ENCODE measurements around the gene KIF13A.

DNA sequence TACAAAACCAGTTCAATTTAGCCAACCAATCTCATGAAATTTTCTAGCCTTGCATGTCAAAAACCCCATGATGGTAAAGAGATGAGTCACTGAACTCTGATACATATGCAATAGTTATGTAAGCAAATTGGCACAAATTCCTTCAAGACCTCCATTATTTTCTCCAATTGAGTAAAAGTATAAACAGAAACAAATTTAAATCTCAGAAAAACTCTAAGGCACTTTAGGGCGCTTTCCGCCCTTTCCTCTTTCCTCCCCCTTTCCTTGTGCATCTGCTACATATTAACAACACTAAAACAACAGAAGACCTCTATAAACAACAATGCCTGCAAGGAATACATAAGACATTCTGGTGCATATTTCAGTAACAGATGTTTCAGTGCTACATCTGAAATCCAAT lies 48.5 kb downstream of the KIF13A start:
- TF ChIP-seq HNF4G (IDR thresholded peaks at IDR 0.05) (no peak), JUND (IDR thresholded peaks at IDR 0.05) (no peak), SP1 (IDR thresholded peaks at IDR 0.05) (no peak), YY1 (IDR thresholded peaks at IDR 0.05) (no peak), MAX (IDR thresholded peaks at IDR 0.05) (no peak), RAD21 (IDR thresholded peaks at IDR 0.05) (no peak), FOXA1 (IDR thresholded peaks at IDR 0.05) (no peak), GABPA (IDR thresholded peaks at IDR 0.05 in 1 of 2, conservative IDR thresholded peaks at IDR 0.05 in 1 of 2) (no peak), RXRA (IDR thresholded peaks at IDR 0.05) (no peak), HNF4A (conservative IDR thresholded peaks at IDR 0.05) (no peak)
- TF ChIP-seq, protein P1, sequence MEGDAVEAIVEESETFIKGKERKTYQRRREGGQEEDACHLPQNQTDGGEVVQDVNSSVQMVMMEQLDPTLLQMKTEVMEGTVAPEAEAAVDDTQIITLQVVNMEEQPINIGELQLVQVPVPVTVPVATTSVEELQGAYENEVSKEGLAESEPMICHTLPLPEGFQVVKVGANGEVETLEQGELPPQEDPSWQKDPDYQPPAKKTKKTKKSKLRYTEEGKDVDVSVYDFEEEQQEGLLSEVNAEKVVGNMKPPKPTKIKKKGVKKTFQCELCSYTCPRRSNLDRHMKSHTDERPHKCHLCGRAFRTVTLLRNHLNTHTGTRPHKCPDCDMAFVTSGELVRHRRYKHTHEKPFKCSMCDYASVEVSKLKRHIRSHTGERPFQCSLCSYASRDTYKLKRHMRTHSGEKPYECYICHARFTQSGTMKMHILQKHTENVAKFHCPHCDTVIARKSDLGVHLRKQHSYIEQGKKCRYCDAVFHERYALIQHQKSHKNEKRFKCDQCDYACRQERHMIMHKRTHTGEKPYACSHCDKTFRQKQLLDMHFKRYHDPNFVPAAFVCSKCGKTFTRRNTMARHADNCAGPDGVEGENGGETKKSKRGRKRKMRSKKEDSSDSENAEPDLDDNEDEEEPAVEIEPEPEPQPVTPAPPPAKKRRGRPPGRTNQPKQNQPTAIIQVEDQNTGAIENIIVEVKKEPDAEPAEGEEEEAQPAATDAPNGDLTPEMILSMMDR (IDR thresholded peaks at IDR 0.05; ENCODE audit: low read depth, low read length, missing input control): no peak
- TF ChIP-seq, protein P2, sequence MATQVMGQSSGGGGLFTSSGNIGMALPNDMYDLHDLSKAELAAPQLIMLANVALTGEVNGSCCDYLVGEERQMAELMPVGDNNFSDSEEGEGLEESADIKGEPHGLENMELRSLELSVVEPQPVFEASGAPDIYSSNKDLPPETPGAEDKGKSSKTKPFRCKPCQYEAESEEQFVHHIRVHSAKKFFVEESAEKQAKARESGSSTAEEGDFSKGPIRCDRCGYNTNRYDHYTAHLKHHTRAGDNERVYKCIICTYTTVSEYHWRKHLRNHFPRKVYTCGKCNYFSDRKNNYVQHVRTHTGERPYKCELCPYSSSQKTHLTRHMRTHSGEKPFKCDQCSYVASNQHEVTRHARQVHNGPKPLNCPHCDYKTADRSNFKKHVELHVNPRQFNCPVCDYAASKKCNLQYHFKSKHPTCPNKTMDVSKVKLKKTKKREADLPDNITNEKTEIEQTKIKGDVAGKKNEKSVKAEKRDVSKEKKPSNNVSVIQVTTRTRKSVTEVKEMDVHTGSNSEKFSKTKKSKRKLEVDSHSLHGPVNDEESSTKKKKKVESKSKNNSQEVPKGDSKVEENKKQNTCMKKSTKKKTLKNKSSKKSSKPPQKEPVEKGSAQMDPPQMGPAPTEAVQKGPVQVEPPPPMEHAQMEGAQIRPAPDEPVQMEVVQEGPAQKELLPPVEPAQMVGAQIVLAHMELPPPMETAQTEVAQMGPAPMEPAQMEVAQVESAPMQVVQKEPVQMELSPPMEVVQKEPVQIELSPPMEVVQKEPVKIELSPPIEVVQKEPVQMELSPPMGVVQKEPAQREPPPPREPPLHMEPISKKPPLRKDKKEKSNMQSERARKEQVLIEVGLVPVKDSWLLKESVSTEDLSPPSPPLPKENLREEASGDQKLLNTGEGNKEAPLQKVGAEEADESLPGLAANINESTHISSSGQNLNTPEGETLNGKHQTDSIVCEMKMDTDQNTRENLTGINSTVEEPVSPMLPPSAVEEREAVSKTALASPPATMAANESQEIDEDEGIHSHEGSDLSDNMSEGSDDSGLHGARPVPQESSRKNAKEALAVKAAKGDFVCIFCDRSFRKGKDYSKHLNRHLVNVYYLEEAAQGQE (IDR thresholded peaks at IDR 0.05): no peak
- TF ChIP-seq, protein P3, sequence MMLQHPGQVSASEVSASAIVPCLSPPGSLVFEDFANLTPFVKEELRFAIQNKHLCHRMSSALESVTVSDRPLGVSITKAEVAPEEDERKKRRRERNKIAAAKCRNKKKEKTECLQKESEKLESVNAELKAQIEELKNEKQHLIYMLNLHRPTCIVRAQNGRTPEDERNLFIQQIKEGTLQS (IDR thresholded peaks at IDR 0.05): no peak
- TF ChIP-seq, protein P4, sequence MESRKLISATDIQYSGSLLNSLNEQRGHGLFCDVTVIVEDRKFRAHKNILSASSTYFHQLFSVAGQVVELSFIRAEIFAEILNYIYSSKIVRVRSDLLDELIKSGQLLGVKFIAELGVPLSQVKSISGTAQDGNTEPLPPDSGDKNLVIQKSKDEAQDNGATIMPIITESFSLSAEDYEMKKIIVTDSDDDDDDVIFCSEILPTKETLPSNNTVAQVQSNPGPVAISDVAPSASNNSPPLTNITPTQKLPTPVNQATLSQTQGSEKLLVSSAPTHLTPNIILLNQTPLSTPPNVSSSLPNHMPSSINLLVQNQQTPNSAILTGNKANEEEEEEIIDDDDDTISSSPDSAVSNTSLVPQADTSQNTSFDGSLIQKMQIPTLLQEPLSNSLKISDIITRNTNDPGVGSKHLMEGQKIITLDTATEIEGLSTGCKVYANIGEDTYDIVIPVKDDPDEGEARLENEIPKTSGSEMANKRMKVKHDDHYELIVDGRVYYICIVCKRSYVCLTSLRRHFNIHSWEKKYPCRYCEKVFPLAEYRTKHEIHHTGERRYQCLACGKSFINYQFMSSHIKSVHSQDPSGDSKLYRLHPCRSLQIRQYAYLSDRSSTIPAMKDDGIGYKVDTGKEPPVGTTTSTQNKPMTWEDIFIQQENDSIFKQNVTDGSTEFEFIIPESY (IDR thresholded peaks at IDR 0.05): no peak
